AG09319 (cell line): ENCODE data around the gene EEF1AKMT2.

Experiments used
- DNase-seq: peaks from one replicate; pipeline ENCODE4 v3.0.0-alpha.2; 2010; ENCODE audit warnings: low read depth; ENCODE audit errors: extremely low read depth
- CTCF ChIP-seq: IDR thresholded peaks from 2 replicates; pipeline ENCODE4 v1.5.1; 2011; ENCODE audit warnings: low read depth, mild to moderate bottlenecking, inconsistent platforms, low read length, moderate library complexity

The EEF1AKMT2 gene

GRCh38 chr10:124709861-124710260 is 81.8 kb downstream of the EEF1AKMT2 start:
- TF ChIP-seq CTCF: no peak
- DNase-seq: no peak

- no peak for TF ChIP-seq CTCF
- DNase-seq: no peak
These were observed 82.7 kb downstream of the EEF1AKMT2 start for GRCh38 chr10:124708922-124709520.

- no peak for TF ChIP-seq CTCF
- DNase-seq: no peak
These were observed 83.4 kb downstream of the EEF1AKMT2 start for GRCh38 chr10:124708246-124708779.
